Small intestine (tissue), 7 donors: ENCODE measurements around the gene PRM2. TPM values are rescaled to one million over a fixed set of nuclear protein-coding genes. Genes with fewer than 3 reads are reported as not detected.

Source experiments
- DNase-seq, 2 donors: peaks; one replicate each; pipeline versions ENCODE4 v3.0.0 to v3.0.0-alpha.2; 2013
- FAIRE-seq: peaks from 2 replicates; lab custom pipeline; 2012; peaks lifted over from hg19 to GRCh38; lab: Jason Lieb, UNC
- H3K27ac ChIP-seq, 3 donors: one replicate each; pipeline ENCODE4 v1.5.1; 2013; ENCODE audit warnings: low read length in 2 of 3, mild to moderate bottlenecking in 2 of 3, control low read depth in 1 of 3, inconsistent platforms in 1 of 3, low read depth in 1 of 3, moderate library complexity in 1 of 3
- H3K27me3 ChIP-seq, 3 donors: one replicate each; pipeline ENCODE4 v1.6.1; 2013; ENCODE audit warnings: low read length in 3 of 3, inconsistent platforms in 1 of 3; ENCODE audit not compliant: control insufficient read depth in 3 of 3, insufficient read depth in 3 of 3
- H3K36me3 ChIP-seq, 3 donors: one replicate each; pipeline ENCODE4 v1.6.1; 2013; ENCODE audit warnings: low read length in 3 of 3, inconsistent platforms in 1 of 3, low read depth in 1 of 3, mild to moderate bottlenecking in 1 of 3, moderate library complexity in 1 of 3; ENCODE audit not compliant: control insufficient read depth in 3 of 3, insufficient read depth in 2 of 3
- H3K4me1 ChIP-seq, 3 donors: one replicate each; pipeline ENCODE4 v1.6.1; 2013; ENCODE audit warnings: low read length in 2 of 3, inconsistent platforms in 1 of 3, low read depth in 1 of 3, mild to moderate bottlenecking in 1 of 3, moderate library complexity in 1 of 3; ENCODE audit not compliant: control insufficient read depth in 3 of 3, insufficient read depth in 2 of 3
- H3K4me3 ChIP-seq, 3 donors: one replicate each; pipeline ENCODE4 v1.5.1; 2013; ENCODE audit warnings: low read length in 3 of 3, control low read depth in 1 of 3, inconsistent platforms in 1 of 3, low read depth in 1 of 3, mild to moderate bottlenecking in 1 of 3, moderate library complexity in 1 of 3
- H3K9me3 ChIP-seq, 2 donors: one replicate each; pipeline ENCODE4 v1.6.1; 2013; ENCODE audit warnings: low read depth in 1 of 2, low read length in 1 of 2; ENCODE audit not compliant: control insufficient read depth in 2 of 2, insufficient read depth in 1 of 2
- WGBS, 3 donors: extraction: QIAGEN DNeasy Blood & Tissue Kit; methylation state at CpG; one replicate each; pipeline ENCODE4 v1.1.7; 2013; 5-methylcytosine and 5-hydroxymethylcytosine counted together
- polyA plus RNA-seq, 4 donors: library from polyadenylated mRNA; stranded (reverse) in 3 of 4; unstranded in 1 of 4; fragments of 200-250 nt in 3 of 4; fragments of 120-200 nt in 1 of 4; gene quantifications; one replicate each; pipeline versions ENCODE4 v1.2.1 to v1.2.3, GENCODE V29; 2013
- donor health status: healthy with polysubstance abuse.
- donor health status: control.
- donor health status: control.
- donor health status: Bipolar disorder and iron deficiency.
- donor health status: healthy.

Gene PRM2
- polyA plus RNA-seq, 4 donors: not detected

DNA sequence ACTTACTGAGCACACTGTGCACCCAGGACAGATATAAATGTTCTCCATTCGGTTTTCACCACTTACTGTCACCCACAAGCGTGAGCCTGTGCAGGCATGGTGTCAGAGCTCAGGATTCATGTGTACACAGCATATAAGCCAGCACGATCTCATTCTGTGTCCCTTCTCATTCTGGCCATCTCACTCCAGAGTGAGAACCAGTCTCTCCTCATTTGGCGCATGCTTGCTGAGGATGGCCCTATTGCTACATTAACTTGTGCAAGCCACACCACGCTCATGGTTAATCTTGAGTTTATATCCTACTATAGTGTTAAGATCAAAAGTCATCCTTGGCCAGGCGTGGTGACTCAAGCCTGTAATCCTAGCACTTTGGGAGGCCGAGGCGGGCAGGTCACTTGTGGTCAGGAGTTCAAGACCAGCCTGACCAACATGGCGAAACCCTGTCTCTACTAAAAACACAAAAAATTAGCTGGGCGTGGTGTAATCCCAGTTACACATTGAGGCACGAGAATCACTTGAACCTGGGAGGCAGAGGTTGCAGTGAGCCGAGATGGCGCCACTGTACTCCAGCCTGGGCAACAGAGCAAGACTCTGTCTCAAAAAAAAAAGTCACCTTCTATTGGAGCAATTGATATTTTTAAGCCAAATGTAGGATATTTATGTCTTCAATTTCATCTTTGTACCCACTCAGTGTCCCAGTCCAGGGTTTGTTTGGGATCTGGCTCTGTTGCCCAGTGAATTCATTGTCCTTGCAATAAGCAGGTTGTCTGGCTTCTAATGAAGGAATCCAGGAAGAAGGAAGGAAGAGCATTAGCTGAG, 41.2 kb downstream of the PRM2 start:
- H3K27ac ChIP-seq: peak overlapping the region in 1 of 3 donors; percentile 19
- FAIRE-seq: no peak

DNA sequence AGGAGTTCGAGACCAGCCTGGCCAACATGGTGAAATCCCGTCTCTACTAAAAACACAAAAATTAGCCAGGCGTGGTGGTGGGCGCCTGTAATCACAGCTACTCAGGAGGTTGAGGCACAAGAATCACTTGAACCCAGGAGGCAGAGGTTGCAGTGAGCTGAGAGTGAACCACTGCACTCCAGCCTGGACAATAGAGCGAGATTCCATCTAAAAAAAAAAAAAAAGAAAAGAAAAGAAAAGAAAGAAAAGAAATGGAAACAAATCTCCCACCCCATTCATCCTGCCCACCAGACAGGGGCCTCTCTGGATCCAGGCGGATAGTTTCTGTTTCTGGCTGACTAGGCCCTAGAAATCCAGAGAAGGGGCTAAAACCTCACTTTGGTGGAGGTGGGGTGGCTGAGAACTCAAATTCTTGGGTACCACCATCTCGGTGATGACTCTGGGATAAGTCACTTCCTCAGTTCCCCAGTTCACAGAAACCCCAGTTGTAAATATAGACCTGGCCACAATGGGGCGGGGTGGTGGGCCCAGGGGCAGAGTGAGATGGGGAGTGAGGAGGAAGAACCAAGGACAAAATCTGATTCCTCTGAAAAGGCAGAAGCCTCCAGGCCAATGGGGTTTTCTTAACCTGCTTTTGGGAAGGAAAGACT, 42.4 kb downstream of the PRM2 start:
- DNase-seq (peak in 1 of 2 donors; percentile 53), FAIRE-seq (no peak)
- no peaks in the 10 kb centered on the region for H3K36me3 ChIP-seq
- peaks cover 0 to 11% (median 0%) of the 10 kb centered on the region in 3 donors for H3K4me1 ChIP-seq
- H3K4me3 ChIP-seq: no peak overlapping the region
- peaks cover 0 to 3% (median 0%) of the 10 kb centered on the region in 3 donors for H3K27me3 ChIP-seq
- 71 to 84% (median 73%) methylated on average over 8 of the region's 8 CpGs for WGBS, 3 donors
- H3K27ac ChIP-seq: peak overlapping the region in 1 of 3 donors; percentile 72
- H3K9me3 ChIP-seq: no peaks in the 10 kb centered on the region

More for the DNA sequence above, 41.2 kb downstream of the PRM2 start:
- Histone ChIP-seq H3K4me3 (no peak overlapping the region), H3K4me1 (peaks cover 0 to 11% (median 0%) of the 10 kb centered on the region in 3 donors), H3K36me3 (no peaks in the 10 kb centered on the region), H3K9me3 (no peaks in the 10 kb centered on the region), H3K27me3 (peaks cover 0 to 3% (median 0%) of the 10 kb centered on the region in 3 donors)
- 65 to 78% (median 73%) methylated on average over 13 of the region's 13 CpGs for WGBS, 3 donors
- peak in 1 of 2 donors; percentile 46 for DNase-seq

DNA sequence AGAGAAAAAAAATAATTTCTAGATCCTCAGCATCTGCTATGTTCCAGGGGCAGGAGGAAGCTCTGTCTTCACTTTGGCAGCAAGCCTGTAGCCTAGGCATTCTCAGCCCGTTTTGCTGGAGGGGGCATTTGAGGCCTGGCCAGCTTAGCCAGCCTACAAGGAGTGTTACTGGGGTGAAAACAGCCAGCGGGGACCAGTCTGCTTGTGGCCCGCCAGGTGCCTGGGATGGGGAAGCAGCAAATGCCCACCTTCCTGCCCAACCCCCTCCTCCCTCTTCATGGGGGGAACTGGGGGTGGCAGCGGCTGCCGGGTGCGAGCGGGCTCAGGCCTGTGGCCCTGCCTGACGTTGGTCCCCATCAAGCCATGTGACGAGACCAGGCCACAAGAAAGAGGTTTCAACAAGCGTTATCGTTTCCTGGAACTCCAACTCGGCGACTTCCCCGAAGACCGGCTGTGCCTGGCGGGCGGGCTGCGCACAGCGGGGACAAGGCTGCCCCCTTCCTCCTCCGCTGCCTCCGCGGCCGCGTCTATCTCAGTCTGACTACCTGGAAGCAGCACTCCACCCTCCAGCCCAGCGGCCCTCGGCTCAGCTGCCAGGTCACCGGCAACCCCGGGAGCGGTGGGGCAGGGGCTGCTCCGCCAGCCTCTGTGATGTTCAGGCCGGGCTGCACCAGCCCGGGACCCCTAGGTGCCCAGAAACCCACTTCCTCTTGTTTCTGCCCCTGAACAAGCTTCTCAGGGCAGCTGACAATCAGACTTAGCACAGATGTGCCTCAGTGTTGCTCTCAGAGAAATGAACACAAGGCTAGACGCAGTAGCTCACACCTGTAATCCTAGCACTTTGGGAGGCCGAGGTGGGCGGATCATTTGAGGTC, 43.2 kb downstream of the PRM2 start:
- Histone ChIP-seq H3K27me3 (peaks cover 0 to 3% (median 0%) of the 10 kb centered on the region in 3 donors), H3K36me3 (no peaks in the 10 kb centered on the region), H3K9me3 (no peaks in the 10 kb centered on the region), H3K4me1 (peaks cover 0 to 11% (median 0%) of the 10 kb centered on the region in 3 donors), H3K27ac (peak overlapping the region in 2 of 3 donors; percentile 63 to 91), H3K4me3 (no peak overlapping the region)
- FAIRE-seq: no peak
- peak; percentile 39 to 73 for DNase-seq
- WGBS, 3 donors: 48 to 69% (median 63%) methylated on average over 32 to 35 of the region's 35 CpGs

DNA sequence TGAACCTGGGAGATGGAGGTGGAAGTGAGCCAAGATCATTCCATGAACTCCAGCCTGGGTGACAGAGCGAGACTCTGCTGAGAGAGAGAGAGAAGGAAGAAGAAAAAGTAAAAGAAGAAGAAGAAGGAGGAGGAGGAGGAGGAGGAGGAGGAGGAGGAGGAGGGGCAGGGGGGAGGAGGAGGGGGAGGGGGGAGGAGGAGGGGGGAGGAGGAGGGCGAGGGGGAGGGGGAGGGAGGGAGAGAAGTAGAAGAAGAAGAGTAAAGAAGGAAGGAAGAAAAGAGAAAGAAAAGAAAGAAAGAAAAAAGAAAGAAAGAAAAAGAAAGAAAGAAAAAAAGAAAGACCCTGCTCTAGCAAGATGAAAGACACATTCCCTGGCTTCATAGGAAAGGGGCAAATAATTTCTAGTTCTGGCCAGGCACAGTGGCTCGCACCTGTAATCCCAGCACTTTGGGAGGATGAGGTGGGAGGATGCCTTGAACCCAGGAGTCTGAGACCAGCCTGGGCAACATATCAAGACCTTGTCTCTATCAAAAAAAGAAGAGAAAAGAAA, 43.9 kb downstream of the PRM2 start:
- Histone ChIP-seq H3K27me3 (peaks cover 0 to 3% (median 0%) of the 10 kb centered on the region in 3 donors), H3K4me1 (peaks cover 0 to 11% (median 0%) of the 10 kb centered on the region in 3 donors), H3K9me3 (no peaks in the 10 kb centered on the region), H3K4me3 (no peak overlapping the region), H3K27ac (peak overlapping the region in 1 of 3 donors; percentile 91), H3K36me3 (no peaks in the 10 kb centered on the region)
- no peak for FAIRE-seq
- no peak for DNase-seq
- WGBS, 3 donors: 69 to 98% (median 72%) methylated on average over 1 to 2 of the region's 3 CpGs

DNA sequence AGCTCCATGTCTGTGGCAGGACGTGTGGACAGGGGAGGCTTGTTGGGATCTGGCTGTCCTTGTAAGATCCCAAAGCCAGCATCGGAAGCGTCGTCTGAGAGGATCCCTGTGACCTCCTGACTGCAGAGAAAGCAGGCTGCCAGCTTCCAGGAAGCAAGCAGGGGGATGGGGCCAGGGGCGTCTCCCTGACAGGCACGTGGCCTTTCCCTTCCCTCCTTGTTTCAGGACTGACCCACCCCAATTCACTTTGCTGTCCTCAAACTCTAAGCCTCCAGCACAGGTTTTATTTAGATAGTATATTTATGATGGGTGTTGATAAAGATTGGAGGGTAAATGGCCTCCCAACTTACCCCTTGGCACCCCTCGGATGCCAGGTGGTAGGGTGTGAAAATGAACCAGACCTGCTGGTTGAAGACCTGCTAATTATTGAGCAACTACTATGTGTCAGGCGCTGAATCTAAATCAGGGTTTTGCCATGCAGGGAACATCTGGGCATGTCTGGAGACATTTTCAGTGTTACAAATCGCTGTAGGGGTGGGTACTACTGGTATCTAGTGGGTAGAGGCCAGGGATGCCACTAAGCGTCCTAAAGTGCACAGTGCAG, 44.8 kb downstream of the PRM2 start:
- H3K4me3 ChIP-seq: no peak overlapping the region
- no peak for DNase-seq
- peaks cover 0 to 11% (median 0%) of the 10 kb centered on the region in 3 donors for H3K4me1 ChIP-seq
- FAIRE-seq: no peak
- peak overlapping the region in 1 of 3 donors; percentile 5 for H3K27ac ChIP-seq
- H3K36me3 ChIP-seq: no peaks in the 10 kb centered on the region
- H3K9me3 ChIP-seq: no peaks in the 10 kb centered on the region
- 73 to 90% (median 81%) methylated on average over 10 of the region's 10 CpGs for WGBS, 3 donors
- H3K27me3 ChIP-seq: peaks cover 0 to 3% (median 0%) of the 10 kb centered on the region in 3 donors

DNA sequence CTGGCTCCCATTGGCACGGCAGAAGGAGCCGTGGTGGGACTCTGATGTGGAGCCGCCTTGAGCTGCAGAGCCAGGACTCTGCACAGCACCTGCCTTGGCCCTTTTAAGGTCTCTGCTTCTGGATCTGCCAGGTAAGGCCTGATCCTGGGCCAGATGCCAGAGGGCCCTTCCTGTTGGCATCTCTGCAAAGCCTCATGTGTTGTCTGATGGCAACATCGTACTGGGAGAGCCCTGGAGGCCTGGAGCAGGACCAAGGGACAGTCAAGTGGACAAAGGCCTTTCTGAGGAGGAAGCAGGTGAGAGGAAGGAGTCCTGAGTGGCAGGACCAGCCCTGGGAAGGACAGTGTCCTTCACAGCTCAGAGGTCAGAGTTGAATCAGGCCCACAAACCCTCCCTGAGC, 46.4 kb downstream of the PRM2 start:
- Histone ChIP-seq H3K4me1 (peaks cover 0 to 7% (median 0%) of the 10 kb centered on the region in 3 donors), H3K27ac (no peak overlapping the region), H3K27me3 (peaks cover 0 to 3% (median 0%) of the 10 kb centered on the region in 3 donors), H3K4me3 (no peak overlapping the region), H3K9me3 (no peaks in the 10 kb centered on the region), H3K36me3 (no peaks in the 10 kb centered on the region)
- 26 to 69% (median 43%) methylated on average over 4 of the region's 4 CpGs for WGBS, 3 donors
- no peak for DNase-seq
- FAIRE-seq: no peak

DNA sequence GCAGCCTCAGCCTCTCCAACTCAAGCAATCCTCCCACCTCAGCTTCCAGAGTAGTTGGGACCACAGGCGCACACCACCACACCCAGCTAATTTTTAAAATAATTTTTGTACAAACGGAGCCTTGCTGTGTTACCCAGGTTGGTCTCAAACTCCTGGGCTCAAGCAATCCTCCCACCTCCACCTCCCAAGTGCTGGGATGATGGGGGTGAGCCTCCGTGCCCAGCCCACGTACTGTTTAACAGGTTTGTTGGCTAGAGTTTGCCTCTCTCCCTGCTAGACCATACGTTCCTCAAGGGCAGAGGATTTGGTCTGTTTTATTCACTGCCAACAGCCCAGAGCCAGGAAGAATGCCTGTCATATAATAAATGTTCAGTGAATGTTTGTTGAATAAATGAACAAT, 46.8 kb downstream of the PRM2 start:
- peaks cover 0 to 7% (median 0%) of the 10 kb centered on the region in 3 donors for H3K4me1 ChIP-seq
- H3K27me3 ChIP-seq: peaks cover 0 to 3% (median 0%) of the 10 kb centered on the region in 3 donors
- 65 to 83% (median 70%) methylated on average over 5 of the region's 5 CpGs for WGBS, 3 donors
- no peaks in the 10 kb centered on the region for H3K9me3 ChIP-seq
- H3K27ac ChIP-seq: no peak overlapping the region
- no peaks in the 10 kb centered on the region for H3K36me3 ChIP-seq
- DNase-seq (no peak), FAIRE-seq (no peak)
- H3K4me3 ChIP-seq: no peak overlapping the region
